PFSK-1 (cell line): ENCODE data around the gene CTDSPL.

Experiments
- FOXP2 ChIP-seq: optimal IDR thresholded peaks from 2 replicates; pipeline ENCODE3; 2011; ENCODE audit warnings: borderline replicate concordance, control low read depth, inconsistent platforms; ENCODE audit not compliant: insufficient read depth; ENCODE audit errors: extremely low read length, extremely low read depth
- POLR2AphosphoS5 ChIP-seq: IDR thresholded peaks from 2 replicates; pipeline ENCODE4 v1.6.1; 2012; ENCODE audit warnings: low read depth, mild to moderate bottlenecking, control low read depth, low read length, moderate library complexity
- SIN3A ChIP-seq: IDR thresholded peaks from 2 replicates; pipeline ENCODE4 v1.6.1; 2012; ENCODE audit warnings: mild to moderate bottlenecking, low read length, moderate library complexity, borderline replicate concordance; ENCODE audit not compliant: insufficient read depth
- TAF1 ChIP-seq: IDR thresholded peaks from 2 replicates; pipeline ENCODE4 v1.6.1; 2012; ENCODE audit warnings: low read length, control low read depth, borderline replicate concordance; ENCODE audit not compliant: insufficient read depth
- TF ChIP-seq, protein P1 (sequence below), 2 experiments: IDR thresholded peaks; 2 replicates each; pipeline versions ENCODE4 v1.6.1 to v1.8.0; 2011 to 2012; ENCODE audit warnings: low read depth in 2 of 2, low read length in 2 of 2, control low read depth in 1 of 2, inconsistent platforms in 1 of 2, mild to moderate bottlenecking in 1 of 2, moderate library complexity in 1 of 2; ENCODE audit not compliant: insufficient read depth in 1 of 2

The CTDSPL gene

DNA sequence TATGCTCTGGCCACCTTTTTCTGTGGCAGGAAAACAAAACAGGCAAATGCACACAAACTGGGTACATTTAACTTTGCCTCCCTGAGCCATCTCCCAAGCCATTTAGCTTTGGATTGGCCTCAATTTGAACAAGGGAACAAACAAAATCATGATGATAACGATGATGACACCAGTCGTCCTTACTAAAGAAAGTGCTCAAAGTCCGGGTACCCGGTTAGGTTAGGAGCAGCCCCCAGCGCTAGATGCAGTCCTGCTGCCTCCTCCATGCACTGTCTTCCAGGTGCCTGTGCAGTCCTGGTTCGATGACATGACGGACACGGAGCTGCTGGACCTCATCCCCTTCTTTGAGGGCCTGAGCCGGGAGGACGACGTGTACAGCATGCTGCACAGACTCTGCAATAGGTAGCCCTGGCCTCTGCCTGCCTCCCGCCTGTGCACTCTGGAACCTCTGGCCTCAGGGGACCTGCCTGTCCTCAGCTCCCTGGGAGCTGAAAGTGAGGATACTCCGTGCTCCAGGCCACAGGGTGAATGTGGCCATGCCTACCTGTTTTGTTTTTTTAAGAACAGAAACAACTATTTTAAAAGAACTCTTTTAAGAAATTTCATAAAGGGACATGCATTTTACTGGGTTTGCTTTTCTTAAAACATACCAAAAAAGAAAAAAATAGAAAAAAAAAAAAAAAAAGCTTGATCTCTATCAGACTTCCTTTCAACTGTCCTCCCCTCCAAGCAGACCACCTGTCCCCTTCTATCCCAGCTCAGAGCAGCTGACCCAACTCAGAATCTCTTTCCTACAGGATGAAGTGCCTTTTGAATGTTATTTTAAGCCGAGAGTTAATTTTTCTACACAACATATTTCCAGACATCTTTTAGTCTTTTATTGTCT lies 119.0 kb downstream of the CTDSPL start:
- TF ChIP-seq, protein P1, sequence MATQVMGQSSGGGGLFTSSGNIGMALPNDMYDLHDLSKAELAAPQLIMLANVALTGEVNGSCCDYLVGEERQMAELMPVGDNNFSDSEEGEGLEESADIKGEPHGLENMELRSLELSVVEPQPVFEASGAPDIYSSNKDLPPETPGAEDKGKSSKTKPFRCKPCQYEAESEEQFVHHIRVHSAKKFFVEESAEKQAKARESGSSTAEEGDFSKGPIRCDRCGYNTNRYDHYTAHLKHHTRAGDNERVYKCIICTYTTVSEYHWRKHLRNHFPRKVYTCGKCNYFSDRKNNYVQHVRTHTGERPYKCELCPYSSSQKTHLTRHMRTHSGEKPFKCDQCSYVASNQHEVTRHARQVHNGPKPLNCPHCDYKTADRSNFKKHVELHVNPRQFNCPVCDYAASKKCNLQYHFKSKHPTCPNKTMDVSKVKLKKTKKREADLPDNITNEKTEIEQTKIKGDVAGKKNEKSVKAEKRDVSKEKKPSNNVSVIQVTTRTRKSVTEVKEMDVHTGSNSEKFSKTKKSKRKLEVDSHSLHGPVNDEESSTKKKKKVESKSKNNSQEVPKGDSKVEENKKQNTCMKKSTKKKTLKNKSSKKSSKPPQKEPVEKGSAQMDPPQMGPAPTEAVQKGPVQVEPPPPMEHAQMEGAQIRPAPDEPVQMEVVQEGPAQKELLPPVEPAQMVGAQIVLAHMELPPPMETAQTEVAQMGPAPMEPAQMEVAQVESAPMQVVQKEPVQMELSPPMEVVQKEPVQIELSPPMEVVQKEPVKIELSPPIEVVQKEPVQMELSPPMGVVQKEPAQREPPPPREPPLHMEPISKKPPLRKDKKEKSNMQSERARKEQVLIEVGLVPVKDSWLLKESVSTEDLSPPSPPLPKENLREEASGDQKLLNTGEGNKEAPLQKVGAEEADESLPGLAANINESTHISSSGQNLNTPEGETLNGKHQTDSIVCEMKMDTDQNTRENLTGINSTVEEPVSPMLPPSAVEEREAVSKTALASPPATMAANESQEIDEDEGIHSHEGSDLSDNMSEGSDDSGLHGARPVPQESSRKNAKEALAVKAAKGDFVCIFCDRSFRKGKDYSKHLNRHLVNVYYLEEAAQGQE (IDR thresholded peaks at IDR 0.05; ENCODE audit: insufficient read depth in 1 of 2, low read depth in 2 of 2, low read length in 2 of 2), result no peak
- no peak for TF ChIP-seq POLR2AphosphoS5

DNA sequence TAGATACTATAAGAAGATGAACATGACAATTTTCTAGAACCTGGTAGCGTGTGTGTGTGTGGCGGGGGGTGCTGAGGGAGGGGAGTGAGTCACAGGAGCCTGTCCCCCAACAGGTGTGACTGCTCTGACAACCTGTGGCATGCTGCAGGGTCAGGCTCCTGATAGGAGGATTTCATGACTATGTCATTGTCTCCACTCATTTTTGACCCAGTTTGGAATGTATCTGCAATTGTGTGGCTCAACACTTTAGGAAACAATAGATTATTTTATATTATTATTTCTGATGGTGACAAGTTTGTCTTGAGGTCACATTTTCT lies 119.6 kb downstream of the CTDSPL start:
- no peak for TF ChIP-seq SIN3A
- TF ChIP-seq, protein P1 (IDR thresholded peaks at IDR 0.05; ENCODE audit: insufficient read depth in 1 of 2, low read depth in 2 of 2, low read length in 2 of 2), result no peak
- TF ChIP-seq FOXP2, result no peak
- no peak for TF ChIP-seq TAF1
- no peak for TF ChIP-seq POLR2AphosphoS5

- TF ChIP-seq, protein P1 (IDR thresholded peaks at IDR 0.05; ENCODE audit: insufficient read depth in 1 of 2, low read depth in 2 of 2, low read length in 2 of 2), result no peak
- TF ChIP-seq TAF1 (no peak), SIN3A (no peak), POLR2AphosphoS5 (no peak), FOXP2 (no peak)
These were observed 120.7 kb downstream of the CTDSPL start for GRCh38 chr3:37982331-37982730.

DNA sequence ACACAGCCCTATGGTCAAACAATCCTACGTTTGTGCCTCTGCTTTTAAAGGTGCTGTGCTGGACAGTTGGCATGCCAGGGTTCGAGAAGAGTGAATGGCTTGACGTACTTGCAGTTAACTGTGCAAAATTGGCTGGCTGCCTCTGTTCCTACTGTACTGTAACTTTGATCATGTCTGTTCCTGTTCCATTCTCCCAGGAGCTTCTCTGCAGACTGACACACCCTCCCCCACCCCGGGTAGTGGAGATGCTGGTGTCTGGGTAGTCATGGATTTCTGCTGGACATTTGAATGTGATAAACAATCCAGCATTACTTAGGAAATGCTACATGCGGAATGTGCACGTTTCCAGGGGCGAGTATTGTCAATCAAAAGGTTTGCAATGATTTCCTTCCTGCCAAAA lies 122.4 kb downstream of the CTDSPL start:
- TF ChIP-seq TAF1 (no peak), POLR2AphosphoS5 (no peak), FOXP2 (no peak)

DNA sequence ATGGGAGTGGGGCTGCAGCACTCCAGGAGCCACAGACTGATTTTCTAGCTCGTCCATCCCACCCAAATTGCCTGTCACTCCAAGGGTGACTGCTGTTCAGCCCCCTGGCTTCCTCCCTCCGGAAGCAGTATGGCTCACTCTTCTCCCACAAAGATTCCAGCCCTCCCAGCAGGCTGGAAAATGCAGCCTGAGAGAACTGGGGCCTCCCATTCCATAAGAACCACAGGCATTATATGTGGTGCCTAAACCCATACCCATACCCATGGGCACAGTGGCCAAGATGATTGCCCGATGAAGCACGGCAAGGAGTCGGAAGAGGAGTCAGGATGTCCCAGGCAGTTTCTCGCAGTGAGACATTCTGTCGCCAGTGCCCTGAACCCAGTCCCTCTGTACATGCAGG lies 122.9 kb downstream of the CTDSPL start:
- TF ChIP-seq TAF1 (no peak), SIN3A (no peak), FOXP2 (no peak)

- TF ChIP-seq FOXP2 (no peak), TAF1 (no peak), SIN3A (no peak), POLR2AphosphoS5 (no peak)
- TF ChIP-seq, protein P1 (IDR thresholded peaks at IDR 0.05; ENCODE audit: insufficient read depth in 1 of 2, low read depth in 2 of 2, low read length in 2 of 2), result no peak
These were observed 124.1 kb downstream of the CTDSPL start for GRCh38 chr3:37985637-37986320.
